Stimulated activated memory B cell treated with anti-CD40 and anti-IgM and Interleukin-4, amounts not matched to agents 10 μg/mL and 1 μg/mL and 100 μg/mL, for 72 hours (primary cell): ENCODE data around the gene SLC18A3.
A peak's percentile ranks its signal among the peaks of the same experiment; 100 is the strongest.

ENCODE experiments used
- ATAC-seq: fragments of 150-1000 bp; cut with Tn5 transposase; 2 replicates; pipeline ENCODE4 v1.10.0; 2021
- H3K27ac Mint-ChIP-seq: one replicate; pipeline ENCODE4 v1.8.0; 2022; ENCODE audit warnings: mild to moderate bottlenecking, mixed read lengths
- H3K27me3 Mint-ChIP-seq: one replicate; pipeline ENCODE4 v1.8.0; 2022; ENCODE audit warnings: mixed read lengths
- H3K36me3 Mint-ChIP-seq: one replicate; pipeline ENCODE4 v1.8.0; 2022; ENCODE audit warnings: mixed read lengths
- H3K4me1 Mint-ChIP-seq: one replicate; pipeline ENCODE4 v1.8.0; 2022; ENCODE audit warnings: mixed read lengths
- H3K4me3 Mint-ChIP-seq: one replicate; pipeline ENCODE4 v1.8.0; 2022; ENCODE audit warnings: mild to moderate bottlenecking, moderate library complexity, mixed read lengths
- H3K9me3 Mint-ChIP-seq: one replicate; pipeline ENCODE4 v1.8.0; 2022; ENCODE audit warnings: mixed read lengths

Gene SLC18A3

DNA sequence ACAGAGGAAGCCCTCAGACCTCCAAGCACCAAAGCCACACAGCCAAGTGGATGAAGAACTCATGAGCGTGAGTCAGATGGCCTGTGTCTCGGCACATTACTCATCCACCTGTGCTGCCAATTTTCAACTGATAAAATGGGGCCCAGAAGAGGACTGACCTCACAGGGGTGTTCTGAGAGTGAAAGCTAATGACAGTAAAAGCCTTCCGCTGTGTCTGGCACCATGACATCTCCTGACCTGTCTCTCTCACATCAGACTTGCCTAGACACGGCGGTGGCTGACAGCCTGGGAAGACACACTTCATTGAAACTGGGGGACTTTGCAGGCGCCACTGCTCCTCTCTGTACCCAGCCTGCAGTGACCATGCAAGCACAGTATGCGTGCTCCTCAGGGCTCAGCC, 8.3 kb upstream of the SLC18A3 start:
- H3K27me3 Mint-ChIP-seq = peaks cover 82% of the 10 kb centered on the region
- H3K36me3 Mint-ChIP-seq = no peaks in the 10 kb centered on the region
- H3K4me3 Mint-ChIP-seq = no peak overlapping the region
- peaks cover 4% of the 10 kb centered on the region for H3K4me1 Mint-ChIP-seq
- peaks cover 3% of the 10 kb centered on the region for H3K9me3 Mint-ChIP-seq
- ATAC-seq = no peak
- no peak overlapping the region for H3K27ac Mint-ChIP-seq

GRCh38 chr10:49602380-49603023, 7.6 kb upstream of the SLC18A3 start:
- Mint-ChIP-seq H3K4me1 (peaks cover 9% of the 10 kb centered on the region), H3K27ac (no peak overlapping the region), H3K9me3 (peaks cover 3% of the 10 kb centered on the region), H3K27me3 (peaks cover 89% of the 10 kb centered on the region), H3K36me3 (no peaks in the 10 kb centered on the region), H3K4me3 (no peak overlapping the region)
- no peak for ATAC-seq

GRCh38 chr10:49605216-49605938, 4.7 kb upstream of the SLC18A3 start:
- H3K4me3 Mint-ChIP-seq = no peak overlapping the region
- ATAC-seq = no peak
- H3K27ac Mint-ChIP-seq = no peak overlapping the region
- peaks cover 94% of the 10 kb centered on the region for H3K27me3 Mint-ChIP-seq
- H3K9me3 Mint-ChIP-seq = peaks cover 3% of the 10 kb centered on the region
- H3K4me1 Mint-ChIP-seq = peaks cover 16% of the 10 kb centered on the region
- no peaks in the 10 kb centered on the region for H3K36me3 Mint-ChIP-seq

- H3K4me3 Mint-ChIP-seq = no peak overlapping the region
- peaks cover 90% of the 10 kb centered on the region for H3K27me3 Mint-ChIP-seq
- no peak for ATAC-seq
- no peak overlapping the region for H3K27ac Mint-ChIP-seq
- H3K36me3 Mint-ChIP-seq = no peaks in the 10 kb centered on the region
- peaks cover 3% of the 10 kb centered on the region for H3K9me3 Mint-ChIP-seq
- peaks cover 16% of the 10 kb centered on the region for H3K4me1 Mint-ChIP-seq
Observed at GRCh38 chr10:49605939-49606509, 4.1 kb upstream of the SLC18A3 start.

DNA sequence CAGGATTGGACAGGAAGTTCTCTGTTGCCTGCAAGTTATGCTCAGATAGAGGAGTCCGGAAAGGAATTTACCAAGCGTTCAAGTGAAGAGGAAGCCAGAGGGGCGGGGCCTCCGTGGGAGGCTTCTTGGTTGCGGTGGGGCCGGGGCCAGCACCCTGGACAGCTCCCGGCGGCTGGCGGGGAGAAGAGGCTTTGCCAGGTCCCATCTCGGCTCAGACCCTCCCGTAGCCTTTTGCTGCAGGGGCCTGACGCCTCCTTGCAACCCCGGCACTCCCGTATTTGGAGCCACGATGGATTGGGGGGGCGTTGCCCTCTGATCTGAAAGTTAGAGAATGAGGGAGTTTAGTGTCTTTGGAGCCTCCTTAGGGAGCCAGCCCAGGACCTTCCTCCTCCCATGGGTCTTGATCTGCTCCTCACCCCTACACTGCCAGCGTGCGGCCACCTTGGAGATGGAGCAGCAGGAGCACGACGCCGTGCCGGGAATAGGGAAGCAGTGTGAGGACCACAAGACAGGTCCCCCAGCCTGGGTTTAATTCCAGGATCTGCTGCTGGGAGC, 3.1 kb upstream of the SLC18A3 start:
- peaks cover 10% of the 10 kb centered on the region for H3K9me3 Mint-ChIP-seq
- ATAC-seq = peak; percentile 61
- H3K27ac Mint-ChIP-seq = no peak overlapping the region
- H3K4me1 Mint-ChIP-seq = peaks cover 16% of the 10 kb centered on the region
- H3K27me3 Mint-ChIP-seq = peaks cover 90% of the 10 kb centered on the region
- no peak overlapping the region for H3K4me3 Mint-ChIP-seq
- peaks cover 6% of the 10 kb centered on the region for H3K36me3 Mint-ChIP-seq

GRCh38 chr10:49608166-49609005, 1.7 kb upstream of the SLC18A3 start:
- no peak overlapping the region for H3K4me3 Mint-ChIP-seq
- H3K36me3 Mint-ChIP-seq = peaks cover 7% of the 10 kb centered on the region
- H3K27me3 Mint-ChIP-seq = peaks cover 90% of the 10 kb centered on the region
- H3K27ac Mint-ChIP-seq = no peak overlapping the region
- H3K4me1 Mint-ChIP-seq = peaks cover 19% of the 10 kb centered on the region
- no peak for ATAC-seq
- H3K9me3 Mint-ChIP-seq = peaks cover 13% of the 10 kb centered on the region

- ATAC-seq = no peak
- H3K27me3 Mint-ChIP-seq = peaks cover 90% of the 10 kb centered on the region
- H3K4me1 Mint-ChIP-seq = peaks cover 24% of the 10 kb centered on the region
- H3K9me3 Mint-ChIP-seq = peaks cover 13% of the 10 kb centered on the region
- H3K4me3 Mint-ChIP-seq = no peak overlapping the region
- no peak overlapping the region for H3K27ac Mint-ChIP-seq
- peaks cover 7% of the 10 kb centered on the region for H3K36me3 Mint-ChIP-seq
Observed at GRCh38 chr10:49609006-49609282, 1.2 kb upstream of the SLC18A3 start.

- Mint-ChIP-seq H3K27ac (no peak overlapping the region), H3K36me3 (peaks cover 7% of the 10 kb centered on the region), H3K27me3 (peaks cover 90% of the 10 kb centered on the region), H3K4me3 (no peak overlapping the region), H3K4me1 (peaks cover 28% of the 10 kb centered on the region), H3K9me3 (peaks cover 13% of the 10 kb centered on the region)
- ATAC-seq = no peak
Observed at GRCh38 chr10:49609283-49610113, 612 bp upstream of the SLC18A3 start.

- ATAC-seq = no peak
- H3K27ac Mint-ChIP-seq = no peak overlapping the region
- H3K4me1 Mint-ChIP-seq = peaks cover 32% of the 10 kb centered on the region
- H3K9me3 Mint-ChIP-seq = peaks cover 10% of the 10 kb centered on the region
- peaks cover 90% of the 10 kb centered on the region for H3K27me3 Mint-ChIP-seq
- no peak overlapping the region for H3K4me3 Mint-ChIP-seq
- H3K36me3 Mint-ChIP-seq = peaks cover 7% of the 10 kb centered on the region
Observed at GRCh38 chr10:49610458-49611165, 502 bp downstream of the SLC18A3 start.

GRCh38 chr10:49611166-49611815, 1.2 kb downstream of the SLC18A3 start:
- no peak overlapping the region for H3K4me3 Mint-ChIP-seq
- peaks cover 90% of the 10 kb centered on the region for H3K27me3 Mint-ChIP-seq
- peak overlapping the region; percentile 9 for H3K27ac Mint-ChIP-seq

DNA sequence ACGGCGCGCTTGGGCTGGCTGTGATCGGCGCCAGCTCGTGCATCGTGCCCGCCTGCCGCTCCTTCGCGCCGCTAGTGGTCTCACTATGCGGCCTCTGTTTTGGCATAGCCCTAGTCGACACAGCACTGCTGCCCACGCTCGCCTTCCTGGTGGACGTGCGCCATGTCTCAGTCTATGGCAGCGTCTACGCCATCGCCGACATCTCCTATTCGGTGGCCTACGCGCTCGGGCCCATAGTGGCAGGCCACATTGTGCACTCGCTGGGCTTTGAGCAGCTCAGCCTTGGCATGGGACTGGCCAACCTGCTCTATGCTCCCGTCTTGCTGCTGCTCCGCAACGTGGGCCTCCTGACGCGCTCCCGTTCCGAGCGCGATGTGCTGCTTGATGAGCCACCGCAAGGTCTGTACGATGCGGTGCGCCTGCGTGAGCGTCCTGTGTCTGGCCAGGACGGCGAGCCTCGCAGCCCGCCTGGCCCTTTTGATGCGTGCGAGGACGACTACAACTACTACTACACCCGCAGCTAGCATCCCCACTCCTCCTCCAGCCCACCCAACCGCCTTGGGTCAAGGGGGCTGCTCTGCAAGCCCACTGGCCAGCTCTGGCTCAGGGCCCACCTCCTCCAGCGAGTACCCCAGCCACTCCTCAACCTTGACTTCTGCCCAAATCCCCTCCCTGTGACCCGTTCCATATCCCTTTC, 1.9 kb downstream of the SLC18A3 start:
- Mint-ChIP-seq H3K36me3 (peaks cover 7% of the 10 kb centered on the region), H3K27me3 (peaks cover 90% of the 10 kb centered on the region), H3K4me3 (no peak overlapping the region), H3K4me1 (peaks cover 27% of the 10 kb centered on the region), H3K9me3 (peaks cover 10% of the 10 kb centered on the region), H3K27ac (peak overlapping the region; percentile 9)
- no peak for ATAC-seq

More at GRCh38 chr10:49611166-49611815, 1.2 kb downstream of the SLC18A3 start:
- peaks cover 7% of the 10 kb centered on the region for H3K36me3 Mint-ChIP-seq
- peaks cover 32% of the 10 kb centered on the region for H3K4me1 Mint-ChIP-seq
- ATAC-seq = no peak
- peaks cover 10% of the 10 kb centered on the region for H3K9me3 Mint-ChIP-seq

DNA sequence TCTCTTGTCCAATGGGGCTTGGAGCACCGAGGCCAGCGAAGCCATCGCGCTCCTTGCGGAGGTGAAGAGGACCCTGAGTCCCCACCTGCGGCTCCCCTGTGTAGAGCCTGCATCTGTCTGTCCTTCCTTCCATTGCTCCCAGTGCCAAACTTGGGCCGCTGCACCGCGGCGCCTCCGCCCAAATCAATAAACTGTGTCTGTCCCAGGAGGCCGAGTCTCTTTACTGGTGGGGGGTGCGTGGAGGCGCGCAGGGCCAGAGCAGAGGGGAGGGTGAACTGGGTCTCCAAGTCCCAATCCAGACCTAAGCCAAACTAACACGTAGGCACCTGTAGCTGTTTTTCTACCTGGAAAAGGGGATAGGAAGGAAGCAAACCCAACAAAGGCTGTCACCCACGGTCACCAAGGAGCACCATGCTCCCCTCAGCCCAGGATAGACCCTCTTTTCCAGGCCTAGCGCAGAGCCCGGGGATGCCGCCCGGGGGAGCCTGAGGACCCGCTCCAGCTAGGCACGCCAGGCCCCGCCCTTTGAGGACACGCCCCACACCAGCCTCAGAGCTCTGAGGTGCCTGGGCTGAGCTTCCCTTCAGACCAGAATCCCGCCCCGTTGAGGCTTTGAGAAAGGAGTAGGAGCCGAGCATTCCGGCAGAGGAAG, 2.5 kb downstream of the SLC18A3 start:
- H3K9me3 Mint-ChIP-seq = peaks cover 10% of the 10 kb centered on the region
- no peak overlapping the region for H3K4me3 Mint-ChIP-seq
- H3K4me1 Mint-ChIP-seq = peaks cover 23% of the 10 kb centered on the region
- no peak for ATAC-seq
- peaks cover 90% of the 10 kb centered on the region for H3K27me3 Mint-ChIP-seq
- peaks cover 7% of the 10 kb centered on the region for H3K36me3 Mint-ChIP-seq
- no peak overlapping the region for H3K27ac Mint-ChIP-seq
